C1 segment of cervical spinal cord (tissue), 14 donors: ENCODE data around the gene FBXL22.
"Not testable (repeated sequence)": the region's sequence is repeated elsewhere in the genome, so short reads cannot be mapped to it uniquely, and the experiment has no call there.

ENCODE experiments used
- DNase-seq, 14 donors: peaks; one replicate each; lab custom pipeline; 2025; lab: John Stamatoyannopoulos, UW

FBXL22 gene

GRCh38 chr15:63611177-63611576 lies 14.0 kb downstream of the FBXL22 start:
- DNase-seq = peak in 3 of 14 donors; percentile 21 to 44 (median 25)

DNA sequence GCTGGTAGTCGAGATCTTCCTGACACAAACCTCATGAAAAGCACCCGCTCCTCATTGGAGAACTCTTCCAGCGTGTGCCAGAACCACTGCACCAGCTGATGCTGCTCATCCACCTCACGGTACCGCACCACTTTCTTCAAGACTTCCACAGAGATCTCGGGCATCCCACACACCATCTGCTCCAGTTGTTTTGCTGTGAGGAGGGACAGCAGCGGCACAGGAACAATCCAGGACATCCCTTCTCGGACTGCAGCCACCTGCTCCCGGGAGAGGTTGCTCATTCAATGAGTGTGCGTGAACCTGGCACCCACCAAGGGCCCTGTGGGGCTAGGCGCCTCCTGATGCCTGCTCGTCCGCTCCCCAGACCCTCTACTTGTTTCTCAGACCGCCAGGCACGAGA lies 15.1 kb downstream of the FBXL22 start:
- no peak for DNase-seq

DNA sequence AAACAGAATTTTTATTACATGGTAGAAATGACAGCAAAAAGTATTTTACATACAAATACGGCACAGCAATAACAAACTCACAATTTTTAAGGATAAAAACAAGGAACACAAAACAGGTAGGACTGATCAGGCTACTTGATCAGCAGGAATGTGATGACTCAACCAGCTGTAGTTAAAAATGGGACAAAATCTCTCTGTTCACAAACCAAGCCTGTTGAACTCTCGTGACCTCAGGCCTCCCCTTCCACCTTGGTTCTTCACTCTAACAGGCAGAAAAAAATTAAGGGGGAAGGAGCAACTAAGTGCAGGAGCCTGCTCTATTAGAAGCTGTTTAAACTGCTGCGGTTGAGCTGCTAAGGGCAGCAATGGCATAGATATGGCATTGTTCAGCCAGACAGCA lies 18.7 kb downstream of the FBXL22 start:
- DNase-seq = no peak

DNA sequence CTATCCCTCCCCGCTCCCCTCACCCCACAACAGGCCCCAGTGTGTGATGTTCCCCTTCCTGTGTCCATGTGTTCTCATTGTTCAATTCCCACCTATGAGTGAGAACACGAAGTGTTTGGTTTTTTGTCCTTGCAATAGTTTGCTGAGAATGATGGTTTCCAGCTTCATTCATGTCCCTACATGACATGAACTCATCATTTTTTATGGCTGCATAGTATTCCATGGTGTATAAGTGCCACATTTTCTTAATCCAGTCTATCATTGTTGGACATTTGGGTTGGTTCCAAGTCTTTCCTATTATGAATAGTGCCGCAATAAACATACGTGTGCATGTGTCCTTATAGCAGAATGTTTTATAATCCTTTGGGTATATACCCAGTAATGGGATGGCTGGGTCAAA lies 20.0 kb downstream of the FBXL22 start:
- not testable (repeated sequence) for DNase-seq

GRCh38 chr15:63617627-63618026 lies 20.4 kb downstream of the FBXL22 start:
- not testable (repeated sequence) for DNase-seq

GRCh38 chr15:63620760-63621159 lies 23.6 kb downstream of the FBXL22 start:
- not testable (repeated sequence) for DNase-seq

DNA sequence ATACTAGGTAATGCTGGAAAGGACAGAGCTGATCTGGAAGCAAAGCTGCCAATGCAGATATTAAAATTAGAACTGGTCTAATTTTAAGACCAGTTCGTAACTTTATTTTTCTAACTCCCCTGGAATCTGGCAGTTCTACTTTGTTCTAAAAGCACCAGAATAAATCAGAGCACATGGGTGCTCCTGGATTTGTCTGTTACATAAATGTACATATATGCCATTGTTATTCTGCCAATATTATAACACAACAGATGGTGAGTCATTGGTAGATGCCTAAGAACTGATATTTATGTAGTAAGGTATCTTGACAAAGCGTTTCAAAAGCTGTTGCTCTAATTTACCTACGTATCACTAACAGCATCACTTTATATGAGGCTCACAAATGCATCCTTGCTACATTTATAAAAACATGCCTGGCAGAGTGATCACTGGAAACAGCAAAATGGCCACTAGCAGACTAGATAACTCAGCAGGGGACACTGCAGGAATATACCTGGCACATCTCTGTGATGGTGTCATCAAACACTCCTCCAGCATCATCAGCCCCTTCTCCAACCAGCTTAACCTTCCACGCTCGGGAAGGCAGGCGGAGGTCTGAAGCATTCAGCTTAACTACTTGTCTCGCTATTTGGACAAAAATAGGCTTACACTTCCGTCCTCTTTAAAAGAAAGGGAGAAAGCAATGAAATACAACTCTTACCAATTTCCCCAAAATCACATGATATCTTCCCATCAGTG lies 26.2 kb downstream of the FBXL22 start:
- peak in 1 of 14 donors; percentile 88 for DNase-seq

GRCh38 chr15:63626955-63627354 lies 29.8 kb downstream of the FBXL22 start:
- no peak for DNase-seq

DNA sequence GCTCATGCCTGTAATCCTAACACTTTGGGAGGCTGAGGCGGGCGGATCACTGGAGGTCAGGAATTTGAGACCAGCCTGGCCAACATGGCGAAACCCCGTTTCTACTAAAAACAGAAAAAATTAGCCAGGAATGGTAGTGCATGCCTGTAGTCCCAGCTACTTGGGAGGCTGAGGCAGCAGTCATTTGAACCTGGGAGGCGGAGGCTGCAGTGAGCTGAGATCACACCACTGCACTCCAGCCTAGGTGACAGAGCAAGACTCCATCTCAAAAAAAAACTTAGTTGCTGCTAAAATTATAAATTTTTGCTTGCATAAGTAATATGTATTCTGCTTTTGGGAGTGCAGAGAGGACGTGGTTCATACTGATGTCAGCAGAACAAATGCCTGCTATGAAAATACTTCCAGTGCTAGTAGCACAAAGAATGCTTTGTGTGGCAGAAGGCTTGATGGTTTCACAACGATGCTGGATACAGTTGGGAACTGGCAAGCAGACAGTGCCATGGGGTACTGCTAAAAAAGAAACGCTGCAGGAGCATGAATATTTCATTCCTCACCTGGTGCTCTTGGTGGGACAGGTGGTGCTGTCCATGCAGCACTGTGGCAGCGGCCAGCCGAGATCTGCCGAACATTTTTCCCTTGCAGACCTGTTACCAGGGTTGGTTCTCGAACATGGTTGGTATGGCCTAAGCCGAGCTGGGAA lies 31.1 kb downstream of the FBXL22 start:
- DNase-seq = peak in 5 of 14 donors; percentile 8 to 87 (median 39)

GRCh38 chr15:63630036-63630751 lies 33.0 kb downstream of the FBXL22 start:
- DNase-seq = peak in 1 of 14 donors; percentile 31

DNA sequence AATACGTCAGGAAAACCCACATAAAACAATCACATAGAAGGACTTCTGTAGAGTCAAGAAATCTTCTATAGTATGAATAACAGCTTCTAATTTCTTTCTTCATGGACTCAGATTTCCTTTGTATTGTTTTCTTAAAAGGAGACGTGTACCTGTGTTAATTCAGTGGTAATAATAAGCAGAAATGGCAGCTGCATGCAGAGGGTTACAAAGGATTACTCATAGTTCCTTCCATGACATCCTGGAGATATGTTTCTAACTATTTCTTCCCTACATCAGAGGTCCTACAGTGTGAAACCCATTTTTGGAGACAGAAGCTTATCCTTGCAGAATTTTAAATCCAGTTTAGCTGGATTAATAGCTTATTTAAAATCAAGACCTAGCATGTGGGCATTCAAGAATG lies 36.1 kb downstream of the FBXL22 start:
- no peak for DNase-seq

GRCh38 chr15:63634154-63634553 lies 37.0 kb downstream of the FBXL22 start:
- no peak for DNase-seq

DNA sequence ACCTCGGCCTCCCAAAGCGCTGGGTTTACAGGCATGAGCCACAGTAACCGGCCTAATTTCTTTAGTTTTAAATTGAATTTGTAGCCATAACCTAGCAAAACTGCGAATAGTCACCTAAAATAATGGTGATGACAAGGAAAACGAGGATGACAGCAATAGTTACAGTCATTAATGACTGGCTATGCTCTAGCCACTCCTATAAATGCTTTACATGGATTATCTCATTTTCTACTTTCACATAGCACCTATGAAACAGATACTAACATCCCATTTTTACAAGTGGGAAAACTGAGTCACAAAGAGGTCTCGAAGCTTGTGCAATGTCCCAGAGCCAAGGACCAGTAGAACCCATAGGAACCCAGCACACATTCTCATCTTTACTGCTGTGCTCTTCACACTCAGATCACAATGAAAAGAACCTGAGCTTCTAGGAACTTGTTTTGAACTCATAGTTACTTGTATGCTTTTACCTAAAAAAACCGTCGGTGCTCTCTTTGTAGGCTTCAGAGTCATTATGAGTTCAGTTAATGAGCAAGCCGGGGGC lies 39.4 kb downstream of the FBXL22 start:
- DNase-seq = no peak

- DNase-seq = no peak
These were observed 41.7 kb downstream of the FBXL22 start for GRCh38 chr15:63638839-63639238.

DNA sequence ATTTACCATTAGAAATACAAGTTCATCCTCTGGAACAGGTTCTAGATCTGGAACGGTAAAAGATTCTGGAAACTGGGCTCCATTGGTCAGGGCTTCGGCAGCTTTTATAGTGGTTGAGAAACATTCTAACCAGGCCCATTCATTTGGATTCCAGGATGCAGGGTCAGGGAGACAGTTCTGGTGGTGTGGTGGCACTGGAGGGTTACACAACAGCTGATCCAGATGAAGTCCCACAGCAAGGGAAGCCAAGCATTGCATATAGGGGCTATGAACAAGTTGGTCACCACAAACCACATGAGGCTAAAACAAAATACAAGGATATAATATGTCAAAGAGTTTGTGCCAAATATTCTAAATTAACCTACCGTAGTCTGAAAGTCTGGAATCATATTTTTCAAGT lies 43.0 kb downstream of the FBXL22 start:
- DNase-seq = no peak
